NCI-H2171 treated with DMSO at 0.1 percent for 48 hours (cell line): Measurements from ENCODE around the gene ASTN1.

Experiments
- DNase-seq: peaks from one replicate; lab custom pipeline; 2025; lab: John Stamatoyannopoulos, UW

ASTN1 gene

DNA sequence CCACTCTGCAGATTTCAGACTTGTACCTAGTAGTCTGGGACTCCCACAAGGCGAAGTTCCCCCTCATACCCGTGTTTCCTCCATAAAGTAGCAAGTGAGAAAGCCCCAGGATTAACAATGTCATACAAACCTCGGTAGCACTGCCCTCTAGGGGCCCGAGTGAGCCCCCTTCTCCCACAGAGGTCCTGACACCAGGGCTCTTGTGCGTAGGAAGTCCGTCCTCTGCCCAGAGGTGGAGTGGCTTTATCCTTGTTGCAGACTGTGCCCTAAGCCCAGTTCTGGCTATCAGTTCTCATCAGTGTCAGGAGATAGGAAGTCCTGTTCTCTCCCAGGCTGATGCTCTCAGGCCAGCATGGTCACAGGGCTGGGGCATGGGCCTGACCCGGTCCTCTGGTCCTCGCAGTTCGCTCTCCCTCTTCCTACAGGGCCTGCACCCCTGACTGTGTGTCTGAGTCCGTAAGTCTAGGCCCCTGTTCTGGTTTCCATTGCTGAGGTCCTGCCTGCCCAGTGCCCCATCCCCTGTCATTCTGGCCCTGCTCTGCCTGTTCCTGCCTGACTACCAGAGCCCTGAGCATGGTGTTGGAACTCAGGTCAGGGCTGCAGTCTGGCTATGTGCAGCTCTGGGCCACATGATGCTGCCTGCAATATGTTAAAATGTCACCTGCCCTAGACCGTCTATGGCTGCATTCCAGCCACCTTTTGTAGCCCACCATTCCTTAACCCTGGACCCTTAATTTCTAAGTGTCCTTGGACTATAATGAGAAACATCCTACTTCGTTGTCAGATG lies 285.6 kb downstream of the ASTN1 start:
- no peak for DNase-seq

GRCh38 chr1:176877557-176877956 lies 287.0 kb downstream of the ASTN1 start:
- no peak for DNase-seq

DNA sequence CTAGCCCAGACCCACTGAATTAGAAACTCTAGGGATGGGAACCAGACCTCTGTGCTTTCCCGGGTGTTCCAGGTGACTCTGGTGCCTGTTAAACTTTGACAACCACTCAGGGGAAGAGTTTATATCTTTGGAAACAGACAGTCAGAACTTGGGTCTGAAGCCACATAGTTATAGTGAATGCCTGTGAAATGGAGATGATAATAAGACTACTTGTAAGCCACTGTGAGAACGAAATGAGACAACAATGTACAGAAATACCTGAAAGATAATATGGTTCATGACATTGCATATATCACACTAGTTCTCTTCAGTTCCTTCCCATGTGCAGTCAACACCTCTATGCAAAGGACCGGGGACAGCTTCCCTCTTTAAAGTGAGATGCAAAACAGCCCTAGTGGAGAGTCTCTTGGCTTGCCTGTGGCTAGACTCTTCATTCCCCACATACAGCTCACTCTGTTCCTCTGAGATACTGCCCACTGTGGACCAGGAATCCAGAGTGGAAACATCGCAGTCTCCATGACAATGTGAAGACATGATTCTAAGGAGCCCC lies 287.5 kb downstream of the ASTN1 start:
- DNase-seq, result no peak

DNA sequence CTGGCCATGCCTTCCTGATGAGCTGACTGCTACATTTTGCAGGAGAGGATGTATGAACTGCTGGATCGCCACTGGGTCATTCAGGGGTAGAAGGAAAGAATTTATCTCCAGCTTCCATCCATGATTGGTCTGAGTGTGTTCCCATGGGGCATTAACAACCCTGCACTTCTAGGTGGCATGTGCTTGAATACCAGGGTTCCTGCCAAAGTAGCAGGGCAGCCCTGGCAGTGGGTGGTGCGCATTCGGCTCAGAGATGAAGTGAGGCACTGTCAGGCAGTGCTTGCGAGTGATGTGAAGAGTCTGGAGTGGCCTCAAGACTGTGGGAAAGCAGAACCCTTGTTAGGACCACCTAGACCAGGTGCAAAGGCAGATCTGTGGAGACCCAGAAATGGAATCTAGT lies 294.9 kb downstream of the ASTN1 start:
- no peak for DNase-seq

DNA sequence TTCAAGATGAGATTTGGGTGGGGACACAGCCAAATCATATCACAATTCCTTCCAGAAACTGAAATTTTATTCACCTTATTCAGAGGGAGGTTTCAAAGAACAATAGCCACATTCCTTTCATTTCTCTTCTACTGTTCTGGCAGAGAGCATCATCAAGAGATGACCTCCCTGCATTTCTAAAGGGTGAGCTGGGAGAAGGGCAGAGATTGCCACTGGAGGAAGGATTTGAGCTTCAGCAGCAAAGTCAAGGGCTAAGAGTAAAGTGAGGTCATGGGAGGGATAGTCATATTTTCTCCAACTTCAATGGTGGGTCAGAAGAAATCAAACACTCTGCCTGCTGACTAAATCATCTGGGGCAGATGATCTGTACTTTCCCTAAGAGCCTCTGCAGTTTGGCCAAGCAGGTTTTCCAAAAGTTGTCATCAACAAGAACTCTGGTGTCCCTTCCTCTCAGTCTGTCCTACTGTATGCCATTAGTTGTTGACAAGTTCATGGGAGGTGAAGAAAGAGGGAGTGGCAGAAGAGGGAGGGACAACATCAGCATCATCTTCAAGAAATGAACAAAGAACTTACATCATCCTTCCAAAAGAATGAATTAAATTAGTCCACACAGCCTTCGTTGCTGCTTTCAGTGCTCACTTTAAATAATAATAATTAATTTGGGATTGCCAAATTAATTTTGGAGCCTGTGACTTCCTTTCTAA lies 298.3 kb downstream of the ASTN1 start:
- DNase-seq, result no peak

- no peak for DNase-seq
Observed at GRCh38 chr1:176864211-176864610, 300.3 kb downstream of the ASTN1 start.

DNA sequence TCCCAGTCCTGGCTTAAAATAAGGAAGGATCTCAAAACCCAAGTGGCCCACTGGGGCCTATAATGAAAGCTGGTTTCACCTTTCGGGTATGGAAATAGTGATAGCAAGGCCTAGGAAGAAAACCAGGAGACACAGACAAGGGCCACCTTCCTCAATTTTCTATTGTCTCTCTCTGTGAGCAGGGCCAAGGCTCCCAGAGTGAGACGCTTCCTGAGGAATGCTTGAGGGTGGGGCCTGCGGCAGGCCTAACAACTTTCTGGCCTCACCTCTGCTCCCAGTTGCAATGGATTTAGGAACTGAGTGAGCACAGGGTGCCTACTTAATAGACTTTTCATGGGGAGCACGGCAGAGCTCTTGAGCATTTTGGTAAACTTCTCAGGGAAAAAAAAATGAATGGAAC lies 300.9 kb downstream of the ASTN1 start:
- no peak for DNase-seq

- DNase-seq, result no peak
Observed at GRCh38 chr1:176858433-176858916, 306.0 kb downstream of the ASTN1 start.

DNA sequence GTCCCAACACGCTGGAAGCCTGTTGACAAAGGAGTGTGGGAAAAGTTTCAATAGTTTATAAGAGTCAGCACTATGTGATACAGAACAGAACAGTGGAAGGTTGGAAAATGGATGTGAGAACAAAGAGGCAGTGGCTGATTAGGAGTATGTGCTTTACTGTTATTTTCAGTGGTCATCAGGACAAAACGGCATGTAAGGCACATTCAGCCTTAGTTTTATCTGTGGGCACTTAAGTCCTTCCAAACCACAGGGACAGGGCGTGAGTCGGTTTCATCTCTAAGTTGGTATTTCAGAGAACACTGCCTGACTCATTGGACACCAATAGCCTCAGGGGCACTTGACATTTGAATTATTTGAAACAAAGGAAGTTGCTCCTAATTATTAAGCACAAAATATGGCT lies 306.9 kb downstream of the ASTN1 start:
- DNase-seq, result no peak

DNA sequence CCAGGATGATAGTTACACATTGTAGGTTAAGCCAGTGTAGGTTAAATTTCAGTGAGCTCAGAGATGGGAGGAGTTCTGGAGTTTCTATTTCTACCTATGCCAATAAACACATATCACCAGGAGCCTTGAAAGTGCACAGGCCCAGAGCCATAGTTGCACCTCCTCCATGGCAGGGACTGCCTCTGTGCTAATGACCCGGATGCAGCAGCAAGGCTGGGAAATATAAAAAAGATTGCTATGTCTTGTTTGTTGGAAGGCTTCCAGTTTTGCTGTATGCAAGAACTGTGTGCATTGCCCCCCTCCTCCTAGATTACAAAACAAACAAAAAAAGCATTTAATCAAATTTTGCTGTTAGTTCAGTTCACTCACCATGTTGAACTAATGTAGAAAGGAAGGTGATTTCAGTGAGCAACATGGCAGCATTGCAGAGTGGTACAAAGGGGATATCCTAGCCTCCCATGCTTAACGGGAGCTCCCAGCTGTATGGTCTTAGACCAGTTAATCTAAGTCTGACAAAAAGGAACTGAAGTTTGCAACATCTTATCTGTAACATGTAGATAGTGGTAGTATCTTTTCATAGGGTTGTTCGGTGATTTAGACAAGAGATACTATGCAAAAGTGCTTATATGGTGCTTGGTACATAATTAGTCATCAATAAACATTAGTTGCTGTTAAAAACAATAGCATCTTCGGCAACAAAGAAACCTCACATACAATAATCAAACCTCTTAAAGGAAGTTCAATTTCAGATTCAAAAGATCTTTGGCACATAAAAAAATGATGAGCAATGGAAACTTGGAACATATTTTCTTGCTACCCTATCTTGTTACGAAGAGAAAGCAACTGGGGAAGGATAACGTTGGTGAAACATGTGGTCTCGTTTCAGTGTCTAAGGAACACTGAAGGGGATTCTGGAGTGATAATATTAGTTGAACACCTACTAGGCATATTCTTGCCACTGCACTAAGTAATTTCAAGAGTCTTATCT lies 309.5 kb downstream of the ASTN1 start:
- no peak for DNase-seq

DNA sequence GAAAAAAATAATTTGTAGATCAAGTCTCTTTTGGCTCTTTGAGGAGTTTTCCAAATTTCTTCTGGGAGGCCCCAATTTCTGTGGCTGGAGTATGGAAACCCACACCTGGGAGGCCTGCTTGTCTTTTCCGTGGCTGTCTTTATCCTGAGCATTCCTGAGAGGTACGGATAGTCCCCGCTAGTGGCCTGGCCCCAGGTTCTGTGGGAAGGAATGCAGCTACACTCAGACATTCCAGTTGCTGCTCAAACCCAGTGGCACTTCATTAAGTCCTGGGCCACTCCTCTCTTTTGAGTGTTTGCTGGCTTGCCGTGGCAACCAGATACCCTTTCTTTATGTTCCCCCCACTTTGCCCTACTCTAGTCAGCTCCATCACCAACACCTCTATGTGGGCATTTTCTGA lies 310.4 kb downstream of the ASTN1 start:
- DNase-seq, result no peak

- DNase-seq, result no peak
Observed at GRCh38 chr1:176853503-176853902, 311.0 kb downstream of the ASTN1 start.

DNA sequence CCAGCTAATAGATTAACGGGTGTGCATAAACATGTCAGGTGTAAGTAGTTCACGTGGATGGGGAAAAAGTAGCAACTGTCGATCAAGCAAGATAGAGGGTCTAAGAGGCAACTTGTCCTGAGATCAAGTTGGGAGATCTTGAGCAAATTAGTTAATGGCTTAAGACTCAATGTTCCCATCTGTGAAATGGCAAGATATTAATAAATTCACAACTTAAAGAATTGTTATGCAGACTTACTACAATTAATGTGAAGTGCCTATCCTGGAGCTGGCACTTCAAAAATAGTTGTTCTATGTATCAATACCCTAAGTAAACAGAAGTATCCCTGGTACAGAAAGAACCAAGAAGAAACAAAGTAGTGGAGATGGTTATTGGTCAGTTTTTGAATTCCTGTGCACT lies 312.4 kb downstream of the ASTN1 start:
- no peak for DNase-seq

DNA sequence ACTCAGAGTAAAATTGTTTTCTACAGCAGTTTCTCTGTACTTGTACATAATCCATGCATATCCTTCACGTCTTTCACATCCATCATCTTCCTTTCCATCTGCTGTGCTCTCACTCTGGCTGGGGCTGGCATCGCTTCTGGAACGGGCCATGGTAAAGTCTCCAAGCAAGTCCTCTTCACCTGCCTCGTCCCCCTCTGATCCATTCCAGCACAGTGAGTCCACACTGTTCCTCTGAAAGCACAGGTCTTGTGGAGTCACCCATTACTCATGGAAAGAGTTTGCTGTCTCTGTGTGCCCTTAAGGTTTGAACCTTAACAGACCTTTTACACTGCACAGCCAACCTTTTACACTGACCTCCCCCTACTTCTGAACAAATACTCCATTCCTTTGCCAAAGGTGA lies 313.6 kb downstream of the ASTN1 start:
- DNase-seq, result no peak

DNA sequence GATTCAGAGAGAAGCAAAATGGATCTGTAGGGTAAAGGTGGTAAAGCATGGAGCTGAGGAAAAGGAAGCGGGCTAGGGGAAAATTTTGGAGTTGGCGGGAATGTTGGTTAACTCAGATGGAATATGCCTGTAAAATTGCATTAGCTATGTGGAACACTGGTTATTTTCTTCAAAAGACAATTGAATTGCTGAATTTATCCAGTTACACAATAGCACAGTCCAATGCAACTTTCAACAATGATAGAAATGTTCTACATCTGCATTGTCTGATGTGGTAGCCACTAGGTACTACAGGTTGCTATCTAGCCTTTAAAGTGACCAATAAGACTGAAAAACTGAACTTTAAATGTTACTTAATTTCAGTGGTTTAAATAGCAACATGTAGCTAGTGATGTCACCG lies 315.2 kb downstream of the ASTN1 start:
- DNase-seq, result no peak

DNA sequence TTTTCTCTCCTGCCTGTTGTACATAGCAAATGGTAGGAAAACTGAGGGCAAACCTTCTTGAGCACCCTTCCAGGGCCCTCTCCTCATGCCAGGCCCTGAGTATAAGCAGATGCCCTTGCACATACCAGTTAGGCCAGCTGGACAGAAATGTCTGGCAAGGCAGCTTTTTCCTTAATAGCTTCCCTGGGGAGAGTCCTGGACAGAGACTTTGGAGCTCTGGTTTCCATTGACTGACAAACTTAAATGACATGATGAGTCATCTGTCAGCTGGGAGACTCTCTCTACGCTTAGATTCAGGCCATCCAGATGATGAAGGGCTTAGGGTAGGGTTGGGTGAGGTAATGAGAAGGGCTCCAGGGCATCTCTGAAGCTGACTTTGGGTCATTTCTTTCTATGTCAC lies 317.5 kb downstream of the ASTN1 start:
- DNase-seq, result no peak

- peak; percentile 28 for DNase-seq
Observed at GRCh38 chr1:176843352-176844297, 320.9 kb downstream of the ASTN1 start.

DNA sequence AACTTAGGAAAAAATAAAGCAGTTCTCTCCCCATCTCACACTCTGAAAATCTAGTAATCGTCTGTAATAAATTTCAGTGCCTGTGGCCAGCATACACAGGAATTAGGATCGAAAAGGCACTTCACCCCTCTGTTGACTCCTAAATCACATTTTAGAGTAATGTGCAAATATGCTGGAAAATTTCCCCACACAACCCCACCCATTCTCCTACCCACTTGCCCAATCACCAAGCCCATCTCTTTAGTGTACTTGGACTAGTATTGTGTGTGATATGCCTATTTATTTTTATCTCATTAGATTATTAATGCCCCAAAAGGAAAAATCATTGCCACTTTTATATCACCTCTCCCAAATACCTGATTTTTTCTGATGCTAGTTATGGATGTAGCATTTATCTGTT lies 323.3 kb downstream of the ASTN1 start:
- DNase-seq, result no peak

DNA sequence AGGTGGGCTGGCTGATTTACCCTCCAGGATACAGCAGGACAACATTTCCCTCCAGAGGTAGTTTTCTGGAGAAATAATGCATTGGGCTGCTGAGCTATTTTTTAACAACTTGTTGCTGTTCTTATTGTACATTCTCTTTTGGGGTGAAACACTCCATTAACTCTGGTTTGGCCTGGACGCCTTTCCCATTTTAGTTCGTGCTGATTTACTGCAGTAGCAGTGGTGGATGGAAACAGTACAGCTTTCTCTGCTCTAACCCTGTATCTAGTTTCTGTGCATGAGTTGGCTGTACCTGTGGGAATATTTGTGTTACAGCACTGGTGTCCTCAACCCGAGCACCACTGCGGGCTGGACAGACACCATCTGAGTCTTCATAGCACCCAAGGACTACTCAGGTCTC lies 325.3 kb downstream of the ASTN1 start:
- no peak for DNase-seq

DNA sequence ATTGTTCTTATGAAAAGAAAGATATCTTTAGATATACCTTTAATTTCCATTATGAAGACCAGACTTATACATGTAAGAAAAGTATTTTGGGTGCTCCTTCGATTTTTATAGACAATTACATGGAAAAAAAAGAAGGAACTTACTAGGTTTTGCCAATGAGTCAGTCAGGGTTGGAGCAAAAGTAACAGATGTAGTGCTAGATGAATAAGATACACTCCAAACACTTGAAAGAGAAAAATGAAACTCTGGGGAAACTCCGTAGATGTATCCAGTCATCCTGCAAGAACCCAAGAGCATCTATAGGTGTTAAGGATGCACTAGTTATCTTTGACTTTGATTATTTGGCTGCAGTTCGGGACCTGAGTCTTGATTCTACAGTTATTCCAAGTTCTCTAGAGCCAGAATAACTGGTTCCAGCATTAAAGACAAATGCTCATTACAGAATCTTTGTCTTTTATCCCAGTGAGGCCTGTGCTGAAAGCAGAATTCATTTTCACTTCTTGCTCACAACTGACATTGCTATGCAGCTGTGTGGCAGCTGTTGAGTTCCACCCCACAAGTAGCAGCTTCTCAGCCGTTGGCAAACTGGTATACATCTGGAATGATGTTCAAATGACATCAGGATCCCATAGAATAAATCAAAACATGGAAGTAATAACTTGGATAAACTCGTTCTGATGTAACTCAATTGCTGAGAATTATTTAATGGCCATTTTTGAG lies 326.1 kb downstream of the ASTN1 start:
- DNase-seq, result no peak
